Measurements from ENCODE around the gene HOXA1.

The HOXA1 gene

GRCh38 chr7:27099453-27100370, 3.9 kb upstream of the HOXA1 start:
- H4K8ac ChIP-seq (ENCODE audit: low read length) = no peak overlapping the region
- peak overlapping the region in 1 of 2 experiments; percentile 92 for H3K4me3 ChIP-seq (ENCODE audit: insufficient read depth in 1 of 2, low read depth in 1 of 2, low read length in 2 of 2)

GRCh38 chr7:27098578-27099451, 3.0 kb upstream of the HOXA1 start:
- H3K27me3 ChIP-seq (ENCODE audit: control insufficient read depth in 1 of 2, insufficient read depth in 1 of 2, low read length in 2 of 2) = no peaks in the 10 kb centered on the region
- H2BK15ac ChIP-seq (ENCODE audit: low read depth, poor library complexity, severe bottlenecking) = peak overlapping the region; percentile 12
- no peak overlapping the region for H2AK5ac ChIP-seq (ENCODE audit: low read length, severe bottlenecking)
- peak overlapping the region; percentile 84 for H3K27ac ChIP-seq (ENCODE audit: low read length, poor library complexity, severe bottlenecking)
- peak overlapping the region; percentile 33 for H2BK5ac ChIP-seq (ENCODE audit: low read depth, low read length, poor library complexity, severe bottlenecking)
- H4K8ac ChIP-seq (ENCODE audit: low read length) = peak overlapping the region; percentile 86
- peak overlapping the region in 1 of 2 experiments; percentile 9 for H3K23ac ChIP-seq (ENCODE audit: low read length in 2 of 2)
- peak overlapping the region; percentile 18 to 79 for H2BK12ac ChIP-seq (ENCODE audit: low read length in 2 of 2)
- peaks cover 1% of the 10 kb centered on the region for H3K79me1 ChIP-seq (replicated peaks; ENCODE audit: low read length, poor library complexity, severe bottlenecking)
- H3K4ac ChIP-seq (ENCODE audit: low read depth in 1 of 2, low read length in 2 of 2) = peak overlapping the region; percentile 13 to 44
- H4K91ac ChIP-seq (ENCODE audit: low read length) = no peak overlapping the region
- peaks cover 17% of the 10 kb centered on the region for H3K4me1 ChIP-seq (ENCODE audit: control insufficient read depth, insufficient read depth, low read depth, low read length)
- H3K9ac ChIP-seq (ENCODE audit: low read length) = peak overlapping the region; percentile 96
- WGBS = 3% methylated on average over 36 of the region's 38 CpGs
- H3K4me3 ChIP-seq (ENCODE audit: insufficient read depth in 1 of 2, low read depth in 1 of 2, low read length in 2 of 2) = peak overlapping the region; percentile 66 to 92
- H3K18ac ChIP-seq (ENCODE audit: low read depth in 1 of 2, low read length in 2 of 2) = peak overlapping the region in 1 of 2 experiments; percentile 65
- H3K36me3 ChIP-seq (ENCODE audit: control insufficient read depth in 1 of 2, insufficient read depth in 2 of 2, low read depth in 1 of 2, low read length in 2 of 2) = peaks cover 7 to 13% of the 10 kb centered on the region in 2 experiments
- H3K14ac ChIP-seq (ENCODE audit: low read length in 2 of 2) = no peak overlapping the region
- no peak overlapping the region for H2BK120ac ChIP-seq (ENCODE audit: low read depth, low read length)
- peak overlapping the region; percentile 85 for H3K4me2 ChIP-seq (ENCODE audit: low read length, poor library complexity, severe bottlenecking)
- H3K9me3 ChIP-seq (ENCODE audit: control insufficient read depth, low read length) = no peaks in the 10 kb centered on the region
- no peak overlapping the region for H2AFZ ChIP-seq (ENCODE audit: low read depth, low read length)
- peak; percentile 61 for DNase-seq

More at GRCh38 chr7:27099453-27100370, 3.9 kb upstream of the HOXA1 start:
- Histone ChIP-seq H2BK12ac (ENCODE audit: low read length in 2 of 2) (no peak overlapping the region), H3K18ac (ENCODE audit: low read depth in 1 of 2, low read length in 2 of 2) (no peak overlapping the region), H2BK120ac (ENCODE audit: low read depth, low read length) (no peak overlapping the region), H3K9me3 (ENCODE audit: control insufficient read depth, low read length) (no peaks in the 10 kb centered on the region), H3K27ac (ENCODE audit: low read length, poor library complexity, severe bottlenecking) (peak overlapping the region; percentile 84), H3K4me2 (ENCODE audit: low read length, poor library complexity, severe bottlenecking) (peak overlapping the region; percentile 85), H2BK15ac (ENCODE audit: low read depth, poor library complexity, severe bottlenecking) (no peak overlapping the region), H3K9ac (ENCODE audit: low read length) (peak overlapping the region; percentile 96), H3K23ac (ENCODE audit: low read length in 2 of 2) (no peak overlapping the region), H3K36me3 (ENCODE audit: control insufficient read depth in 1 of 2, insufficient read depth in 2 of 2, low read depth in 1 of 2, low read length in 2 of 2) (peaks cover 7 to 13% of the 10 kb centered on the region in 2 experiments), H3K4ac (ENCODE audit: low read depth in 1 of 2, low read length in 2 of 2) (no peak overlapping the region), H3K27me3 (ENCODE audit: control insufficient read depth in 1 of 2, insufficient read depth in 1 of 2, low read length in 2 of 2) (no peaks in the 10 kb centered on the region), H2AFZ (ENCODE audit: low read depth, low read length) (no peak overlapping the region), H3K14ac (ENCODE audit: low read length in 2 of 2) (no peak overlapping the region), H3K4me1 (ENCODE audit: control insufficient read depth, insufficient read depth, low read depth, low read length) (peaks cover 13% of the 10 kb centered on the region), H2BK5ac (ENCODE audit: low read depth, low read length, poor library complexity, severe bottlenecking) (no peak overlapping the region), H2AK5ac (ENCODE audit: low read length, severe bottlenecking) (no peak overlapping the region), H3K79me1 (replicated peaks; ENCODE audit: low read length, poor library complexity, severe bottlenecking) (no peaks in the 10 kb centered on the region), H4K91ac (ENCODE audit: low read length) (no peak overlapping the region)
- WGBS = 65% methylated on average over 4 of the region's 8 CpGs
- DNase-seq = no peak

- H3K14ac ChIP-seq (ENCODE audit: low read length in 2 of 2) = peak overlapping the region in 1 of 2 experiments; percentile 26
These were observed 2.1 kb upstream of the HOXA1 start for GRCh38 chr7:27097686-27098577.

More at GRCh38 chr7:27097686-27098577, 2.1 kb upstream of the HOXA1 start:
- Histone ChIP-seq H3K18ac (ENCODE audit: low read depth in 1 of 2, low read length in 2 of 2) (peak overlapping the region; percentile 49 to 61), H3K9me3 (ENCODE audit: control insufficient read depth, low read length) (no peaks in the 10 kb centered on the region), H4K8ac (ENCODE audit: low read length) (no peak overlapping the region), H2BK15ac (ENCODE audit: low read depth, poor library complexity, severe bottlenecking) (peak overlapping the region; percentile 12), H2BK12ac (ENCODE audit: low read length in 2 of 2) (peak overlapping the region in 1 of 2 experiments; percentile 10), H3K27me3 (ENCODE audit: control insufficient read depth in 1 of 2, insufficient read depth in 1 of 2, low read length in 2 of 2) (no peaks in the 10 kb centered on the region), H2BK120ac (ENCODE audit: low read depth, low read length) (no peak overlapping the region), H4K91ac (ENCODE audit: low read length) (peak overlapping the region; percentile 18), H3K4ac (ENCODE audit: low read depth in 1 of 2, low read length in 2 of 2) (peak overlapping the region; percentile 13 to 60), H3K4me3 (ENCODE audit: insufficient read depth in 1 of 2, low read depth in 1 of 2, low read length in 2 of 2) (peak overlapping the region; percentile 66 to 92), H3K27ac (ENCODE audit: low read length, poor library complexity, severe bottlenecking) (peak overlapping the region; percentile 84), H2BK5ac (ENCODE audit: low read depth, low read length, poor library complexity, severe bottlenecking) (peak overlapping the region; percentile 33), H3K79me1 (replicated peaks; ENCODE audit: low read length, poor library complexity, severe bottlenecking) (peaks cover 1% of the 10 kb centered on the region), H2AFZ (ENCODE audit: low read depth, low read length) (no peak overlapping the region), H3K4me1 (ENCODE audit: control insufficient read depth, insufficient read depth, low read depth, low read length) (peaks cover 13% of the 10 kb centered on the region), H3K23ac (ENCODE audit: low read length in 2 of 2) (peak overlapping the region in 1 of 2 experiments; percentile 93), H2AK5ac (ENCODE audit: low read length, severe bottlenecking) (no peak overlapping the region), H3K9ac (ENCODE audit: low read length) (peak overlapping the region; percentile 96), H3K36me3 (ENCODE audit: control insufficient read depth in 1 of 2, insufficient read depth in 2 of 2, low read depth in 1 of 2, low read length in 2 of 2) (peaks cover 7 to 13% of the 10 kb centered on the region in 2 experiments), H3K4me2 (ENCODE audit: low read length, poor library complexity, severe bottlenecking) (peak overlapping the region; percentile 85)
- WGBS = 5% methylated on average over 29 of the region's 35 CpGs
- DNase-seq = peak; percentile 28
